ENCODE results near the gene AGR2. TPM values are rescaled to one million over a fixed set of nuclear protein-coding genes. Genes with fewer than 3 reads are reported as not detected.

The AGR2 gene
- total RNA-seq, 4 donors from 2014 or later, result 0.46 TPM; not detected in 3

DNA sequence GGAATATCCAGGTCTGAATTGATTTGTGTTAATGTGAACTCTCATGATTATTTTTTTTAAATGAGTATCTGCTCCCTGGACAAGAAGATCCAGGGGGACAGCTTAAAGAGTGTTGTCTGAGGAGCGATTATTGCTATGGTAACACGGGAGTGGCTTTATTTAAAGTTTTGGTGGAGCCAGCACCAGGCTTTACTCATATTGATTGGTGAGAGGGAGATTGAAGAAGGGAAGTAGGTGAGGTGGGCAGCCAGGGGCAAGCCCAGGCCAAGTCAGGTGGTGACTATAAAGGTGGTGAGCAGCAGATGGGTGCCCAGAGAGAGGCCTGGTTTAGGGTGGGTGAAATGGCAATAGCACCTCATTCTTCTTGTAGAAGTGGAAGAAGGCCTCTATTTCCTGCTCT lies 10.2 kb upstream of the AGR2 start:
- TF ChIP-seq, protein P1, sequence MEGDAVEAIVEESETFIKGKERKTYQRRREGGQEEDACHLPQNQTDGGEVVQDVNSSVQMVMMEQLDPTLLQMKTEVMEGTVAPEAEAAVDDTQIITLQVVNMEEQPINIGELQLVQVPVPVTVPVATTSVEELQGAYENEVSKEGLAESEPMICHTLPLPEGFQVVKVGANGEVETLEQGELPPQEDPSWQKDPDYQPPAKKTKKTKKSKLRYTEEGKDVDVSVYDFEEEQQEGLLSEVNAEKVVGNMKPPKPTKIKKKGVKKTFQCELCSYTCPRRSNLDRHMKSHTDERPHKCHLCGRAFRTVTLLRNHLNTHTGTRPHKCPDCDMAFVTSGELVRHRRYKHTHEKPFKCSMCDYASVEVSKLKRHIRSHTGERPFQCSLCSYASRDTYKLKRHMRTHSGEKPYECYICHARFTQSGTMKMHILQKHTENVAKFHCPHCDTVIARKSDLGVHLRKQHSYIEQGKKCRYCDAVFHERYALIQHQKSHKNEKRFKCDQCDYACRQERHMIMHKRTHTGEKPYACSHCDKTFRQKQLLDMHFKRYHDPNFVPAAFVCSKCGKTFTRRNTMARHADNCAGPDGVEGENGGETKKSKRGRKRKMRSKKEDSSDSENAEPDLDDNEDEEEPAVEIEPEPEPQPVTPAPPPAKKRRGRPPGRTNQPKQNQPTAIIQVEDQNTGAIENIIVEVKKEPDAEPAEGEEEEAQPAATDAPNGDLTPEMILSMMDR (IDR thresholded peaks at IDR 0.05), result no peak
- ATAC-seq (ENCODE audit: low FRiP score), result no peak
- DNase-seq (ENCODE audit: low spot score), result no peak

DNA sequence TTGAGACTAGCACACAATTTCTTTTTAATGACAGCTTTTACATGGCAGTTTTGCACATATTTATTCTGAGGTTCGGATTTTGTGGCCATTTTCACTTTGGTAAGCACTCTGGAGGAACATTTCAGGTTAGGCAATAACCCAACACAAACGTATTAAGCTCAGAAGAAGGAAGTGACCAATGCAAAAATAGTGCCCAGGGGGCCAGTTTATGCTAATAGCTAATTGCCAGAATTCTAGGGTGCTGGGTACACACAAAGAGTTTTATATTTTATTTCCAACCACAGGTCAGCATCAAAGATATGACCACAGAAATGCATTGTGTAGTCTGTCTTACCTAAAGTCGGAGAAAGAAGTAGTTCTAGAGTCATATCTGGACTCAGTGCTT lies 8.4 kb upstream of the AGR2 start:
- TF ChIP-seq, protein P1 (IDR thresholded peaks at IDR 0.05), result no peak
- no peak for ATAC-seq (ENCODE audit: low FRiP score)
- DNase-seq (ENCODE audit: low spot score), result no peak

- no peak for DNase-seq (ENCODE audit: low spot score)
- TF ChIP-seq, protein P1 (IDR thresholded peaks at IDR 0.05), result no peak
These were observed 7.9 kb upstream of the AGR2 start for GRCh38 chr7:16812542-16813231.

GRCh38 chr7:16811551-16811950 lies 6.8 kb upstream of the AGR2 start:
- no peak for ATAC-seq (ENCODE audit: low FRiP score)
- DNase-seq (ENCODE audit: low spot score), result no peak
- TF ChIP-seq, protein P1 (IDR thresholded peaks at IDR 0.05), result no peak

More at GRCh38 chr7:16812542-16813231, 7.9 kb upstream of the AGR2 start:
- ATAC-seq (ENCODE audit: low FRiP score), result no peak

GRCh38 chr7:16810573-16810972 lies 5.8 kb upstream of the AGR2 start:
- DNase-seq (ENCODE audit: low spot score), result no peak
- ATAC-seq (ENCODE audit: low FRiP score), result no peak
- TF ChIP-seq, protein P1 (IDR thresholded peaks at IDR 0.05), result no peak

DNA sequence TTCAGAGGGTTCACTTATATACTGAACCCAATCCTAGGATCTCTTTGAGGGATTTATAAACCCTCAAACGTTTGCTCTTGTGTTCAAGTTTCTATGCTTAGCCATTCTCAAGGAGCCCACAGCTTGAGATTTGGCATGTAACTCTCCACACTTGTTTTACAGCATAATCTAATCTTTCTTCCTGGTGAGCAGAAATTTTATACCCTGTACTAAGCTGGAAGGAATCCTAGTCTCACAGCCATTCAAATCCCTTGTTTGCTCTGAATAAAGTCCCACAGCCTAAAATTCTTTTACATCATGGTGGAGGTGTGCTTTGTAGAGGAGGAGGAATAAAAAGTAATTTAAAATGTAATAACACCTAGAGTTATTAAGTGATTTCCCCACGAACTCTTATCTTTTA lies 5.3 kb upstream of the AGR2 start:
- ATAC-seq (ENCODE audit: low FRiP score) (no peak), DNase-seq (ENCODE audit: low spot score) (no peak)
- TF ChIP-seq, protein P1 (IDR thresholded peaks at IDR 0.05), result no peak

DNA sequence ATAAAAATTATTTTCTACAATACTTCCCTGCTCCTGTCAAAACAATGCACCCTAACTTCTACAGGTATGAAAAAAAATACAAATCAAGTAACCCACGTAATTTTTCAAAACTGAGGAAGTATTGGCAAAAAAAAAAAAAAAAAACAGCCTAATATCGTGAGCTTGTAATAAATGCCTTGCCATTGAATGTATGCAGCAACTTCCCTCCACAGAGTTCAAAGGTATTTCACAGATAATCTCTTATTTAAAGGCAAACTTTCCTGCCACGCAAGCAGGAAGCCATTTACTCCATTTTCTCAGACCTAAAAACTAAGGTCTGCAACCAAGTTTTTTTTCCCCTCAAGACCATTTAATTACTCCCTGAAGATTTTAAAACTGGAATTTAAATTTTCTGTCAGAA lies 642 bp upstream of the AGR2 start:
- DNase-seq (ENCODE audit: low spot score) (no peak), ATAC-seq (ENCODE audit: low FRiP score) (no peak)
- TF ChIP-seq, protein P1 (IDR thresholded peaks at IDR 0.05), result no peak

All from omental fat pad (tissue), 4 donors.